CD4-positive, alpha-beta T cell treated with Interleukin-15 for 1 hour (primary cell): ENCODE data around the gene EPB41L4A.
A peak's percentile ranks its signal among the peaks of the same experiment; 100 is the strongest.
"Not testable (repeated sequence)": the region's sequence is repeated elsewhere in the genome, so short reads cannot be mapped to it uniquely, and the experiment has no call there.

ENCODE experiments used
- DNase-seq: peaks from one replicate; pipeline ENCODE4 v3.0.0-alpha.2; 2020

Gene EPB41L4A, protein sequence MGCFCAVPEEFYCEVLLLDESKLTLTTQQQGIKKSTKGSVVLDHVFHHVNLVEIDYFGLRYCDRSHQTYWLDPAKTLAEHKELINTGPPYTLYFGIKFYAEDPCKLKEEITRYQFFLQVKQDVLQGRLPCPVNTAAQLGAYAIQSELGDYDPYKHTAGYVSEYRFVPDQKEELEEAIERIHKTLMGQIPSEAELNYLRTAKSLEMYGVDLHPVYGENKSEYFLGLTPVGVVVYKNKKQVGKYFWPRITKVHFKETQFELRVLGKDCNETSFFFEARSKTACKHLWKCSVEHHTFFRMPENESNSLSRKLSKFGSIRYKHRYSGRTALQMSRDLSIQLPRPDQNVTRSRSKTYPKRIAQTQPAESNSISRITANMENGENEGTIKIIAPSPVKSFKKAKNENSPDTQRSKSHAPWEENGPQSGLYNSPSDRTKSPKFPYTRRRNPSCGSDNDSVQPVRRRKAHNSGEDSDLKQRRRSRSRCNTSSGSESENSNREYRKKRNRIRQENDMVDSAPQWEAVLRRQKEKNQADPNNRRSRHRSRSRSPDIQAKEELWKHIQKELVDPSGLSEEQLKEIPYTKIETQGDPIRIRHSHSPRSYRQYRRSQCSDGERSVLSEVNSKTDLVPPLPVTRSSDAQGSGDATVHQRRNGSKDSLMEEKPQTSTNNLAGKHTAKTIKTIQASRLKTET

GRCh38 chr5:112419164-112419985, at the start of gene EPB41L4A:
EPB41L4A (minus strand) TSS chr5:112419277; CDS start chr5:112419039, 238 bp downstream.
- DNase-seq, result no peak

- no peak for DNase-seq
These were observed 48.4 kb upstream of the EPB41L4A start for GRCh38 chr5:112467485-112467884.

DNA sequence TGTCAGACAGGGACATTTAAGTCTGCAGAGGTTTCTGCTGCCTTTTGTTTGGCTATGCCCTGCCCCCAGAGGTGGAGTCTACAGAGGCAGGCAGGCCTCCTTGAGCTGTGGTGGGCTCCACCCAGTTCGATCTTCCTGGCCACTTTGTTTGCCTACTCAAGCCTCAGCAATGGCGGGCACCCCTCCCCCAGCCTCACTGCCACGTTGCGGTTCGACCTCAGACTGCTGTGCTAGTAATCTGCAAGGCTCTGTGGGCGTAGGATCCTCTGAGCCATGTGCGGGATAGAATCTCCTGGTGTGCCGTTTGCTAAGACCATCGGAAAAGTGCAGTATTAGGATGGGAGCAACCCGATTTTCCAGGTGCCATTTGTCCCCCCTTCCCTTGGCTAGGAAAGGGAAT, 47.2 kb upstream of the EPB41L4A start:
- not testable (repeated sequence) for DNase-seq

GRCh38 chr5:112447187-112447760, 28.2 kb upstream of the EPB41L4A start:
- not testable (repeated sequence) for DNase-seq

- no peak for DNase-seq
These were observed 26.7 kb upstream of the EPB41L4A start for GRCh38 chr5:112445626-112446350.

GRCh38 chr5:112443932-112444331, 24.9 kb upstream of the EPB41L4A start:
- not testable (repeated sequence) for DNase-seq

DNA sequence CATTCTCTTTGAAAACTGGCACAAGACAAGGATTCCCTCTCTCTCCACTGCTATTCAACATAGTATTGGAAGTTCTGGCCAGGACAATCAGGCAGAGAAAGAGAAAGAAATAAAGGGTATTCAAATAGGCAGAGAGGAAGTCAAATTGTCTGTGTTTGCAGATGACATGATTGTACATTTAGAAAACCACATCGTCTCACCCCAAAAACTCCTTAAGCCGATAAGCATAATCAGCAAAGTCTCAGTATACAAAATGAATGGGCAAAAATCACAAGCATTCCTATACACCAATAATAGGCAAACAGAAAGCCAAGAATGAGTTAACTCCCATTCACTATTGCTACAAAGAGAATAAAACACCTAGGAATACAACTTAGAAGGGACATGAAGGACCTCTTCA, 21.0 kb upstream of the EPB41L4A start:
- DNase-seq, result no peak

DNA sequence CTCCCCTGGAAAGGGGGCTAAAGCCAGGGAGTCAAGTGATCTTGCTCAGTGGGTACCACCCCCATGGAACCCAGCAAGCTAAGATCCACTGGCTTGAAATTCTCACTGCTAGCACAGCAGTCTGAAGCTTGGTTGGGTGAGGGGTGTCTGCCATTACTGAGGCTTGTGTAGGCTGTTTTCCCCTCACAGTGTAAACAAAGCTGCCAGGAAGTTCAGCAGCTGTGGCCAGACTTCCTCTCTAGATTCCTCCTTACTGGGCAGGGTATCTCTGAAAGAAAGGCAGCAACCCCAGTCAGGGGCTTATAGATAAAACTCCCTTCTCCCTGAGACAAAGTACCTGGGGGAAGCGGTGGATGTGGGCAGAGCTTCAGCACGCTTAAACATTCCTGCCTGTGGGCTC, 17.1 kb upstream of the EPB41L4A start:
- DNase-seq, result no peak

DNA sequence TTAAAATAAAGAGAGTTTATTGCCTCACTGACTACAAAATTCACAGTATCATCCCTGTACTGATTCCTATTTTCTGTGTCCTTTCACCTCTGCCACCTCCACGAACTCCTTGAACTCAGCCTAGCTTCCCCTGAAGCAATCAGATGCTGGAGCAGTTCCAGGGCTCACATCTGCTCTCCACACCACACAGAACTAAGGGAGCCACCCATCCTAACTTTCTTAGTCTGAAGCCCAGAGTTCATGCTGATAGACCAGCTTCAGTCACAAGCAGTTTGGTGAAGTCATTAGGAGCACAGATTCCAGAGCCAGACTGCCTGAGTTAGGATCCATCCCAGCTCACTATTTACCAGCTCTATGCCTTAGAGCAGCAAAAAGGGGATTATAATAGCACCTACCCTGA, 15.6 kb upstream of the EPB41L4A start:
- DNase-seq, result no peak

GRCh38 chr5:112426202-112426601, 7.1 kb upstream of the EPB41L4A start:
- not testable (repeated sequence) for DNase-seq

DNA sequence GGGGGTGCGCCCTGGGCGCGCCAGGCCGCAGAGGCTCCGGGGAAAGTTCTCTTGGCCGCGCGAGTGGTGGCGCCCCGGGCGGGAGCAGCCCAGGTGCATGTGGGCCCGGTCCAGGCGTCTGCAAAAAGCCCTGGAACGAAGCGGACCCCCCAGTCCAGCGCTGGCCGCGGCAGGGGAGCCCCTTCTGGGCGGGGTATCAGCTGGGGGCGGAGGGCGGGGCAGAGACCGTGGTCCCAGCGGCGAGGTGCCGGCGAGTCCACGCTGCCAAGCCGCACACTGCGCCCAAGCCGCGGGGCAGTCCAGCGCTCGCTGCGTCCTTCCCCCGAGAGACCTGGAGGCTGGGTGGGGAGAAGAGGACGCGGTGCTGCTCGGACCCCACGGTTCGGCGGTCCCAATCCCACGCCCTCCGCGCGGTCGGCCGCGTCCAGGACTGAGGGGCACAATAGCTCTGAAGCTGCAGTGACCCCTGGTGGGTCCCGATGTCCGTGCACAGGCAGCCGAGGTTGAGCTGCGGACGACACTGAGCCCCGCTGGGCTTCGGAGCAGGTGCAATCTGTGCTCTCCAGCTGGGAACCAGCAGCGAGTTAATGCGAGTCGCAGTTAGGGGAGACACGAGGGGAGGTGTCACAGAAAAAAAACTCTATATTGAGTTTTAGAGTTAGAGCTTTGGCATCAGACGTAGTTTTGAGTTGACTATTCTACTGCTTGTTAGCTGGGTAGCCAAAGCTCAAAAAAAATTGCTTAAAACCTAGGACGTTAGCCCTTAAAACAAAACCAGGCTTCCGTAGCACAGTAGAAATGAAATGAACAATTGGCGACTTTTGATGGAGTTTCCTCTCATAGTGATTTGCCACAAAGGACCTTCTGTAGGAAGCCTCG, 1.1 kb upstream of the EPB41L4A start:
- DNase-seq, result peak; percentile 46

DNA sequence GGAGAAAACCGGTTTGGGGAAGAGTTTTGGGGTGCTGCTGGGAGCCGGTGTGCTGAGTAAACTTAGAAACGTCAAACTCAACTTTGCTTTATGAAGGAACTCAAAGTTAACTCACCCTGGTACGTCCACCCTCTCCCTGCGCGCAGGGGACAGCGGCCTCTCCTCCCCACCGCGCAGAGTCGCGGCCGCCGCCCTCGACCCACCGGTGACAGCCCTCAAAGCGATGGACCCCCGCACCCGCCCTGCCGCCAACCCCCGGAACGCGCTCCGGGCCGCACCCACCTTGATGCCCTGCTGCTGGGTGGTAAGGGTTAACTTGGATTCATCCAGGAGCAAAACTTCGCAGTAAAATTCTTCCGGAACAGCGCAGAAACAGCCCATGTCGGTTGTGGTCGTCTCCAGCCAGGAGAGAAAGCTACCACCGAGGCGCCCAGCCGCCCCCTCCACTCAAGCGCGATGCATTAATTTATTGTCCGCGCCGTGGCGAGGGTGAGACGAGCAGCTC, 366 bp downstream of the EPB41L4A start:
- DNase-seq, result no peak

DNA sequence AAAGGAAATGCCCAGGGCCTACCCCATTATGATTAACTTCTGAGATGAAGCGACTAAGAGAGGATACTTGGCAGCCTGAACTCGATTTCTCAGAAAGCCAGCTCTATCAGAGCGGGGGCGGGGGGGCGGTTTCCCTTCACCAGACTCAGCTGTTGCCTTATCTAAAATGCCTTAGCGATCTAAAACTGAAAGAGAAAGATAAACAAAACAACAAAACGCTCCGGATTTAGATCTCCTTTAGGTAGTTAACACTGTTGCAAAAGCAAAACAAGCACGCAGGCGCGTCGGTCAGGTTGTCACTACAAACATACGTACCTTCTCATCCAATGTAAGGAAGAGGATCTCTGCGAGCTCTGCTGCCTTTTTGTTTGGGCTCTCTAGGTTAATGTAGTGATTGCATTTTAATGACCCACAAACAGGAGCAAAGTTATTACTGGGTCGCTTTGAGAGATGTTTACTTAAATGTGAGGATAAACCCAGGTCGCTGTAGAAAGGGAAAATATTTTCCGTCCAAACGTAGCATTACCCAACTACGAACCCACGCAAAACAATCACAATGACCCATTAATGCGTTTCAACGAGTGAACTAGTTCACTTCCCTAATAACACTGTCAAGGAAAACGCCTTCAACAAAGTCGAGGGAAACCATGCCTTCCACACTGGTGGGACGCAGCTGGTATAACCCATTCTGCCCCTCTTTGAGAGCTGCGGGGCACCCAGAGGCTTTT, 982 bp downstream of the EPB41L4A start:
- peak; percentile 24 for DNase-seq

- DNase-seq, result no peak
These were observed 3.5 kb downstream of the EPB41L4A start for GRCh38 chr5:112415552-112415951.

DNA sequence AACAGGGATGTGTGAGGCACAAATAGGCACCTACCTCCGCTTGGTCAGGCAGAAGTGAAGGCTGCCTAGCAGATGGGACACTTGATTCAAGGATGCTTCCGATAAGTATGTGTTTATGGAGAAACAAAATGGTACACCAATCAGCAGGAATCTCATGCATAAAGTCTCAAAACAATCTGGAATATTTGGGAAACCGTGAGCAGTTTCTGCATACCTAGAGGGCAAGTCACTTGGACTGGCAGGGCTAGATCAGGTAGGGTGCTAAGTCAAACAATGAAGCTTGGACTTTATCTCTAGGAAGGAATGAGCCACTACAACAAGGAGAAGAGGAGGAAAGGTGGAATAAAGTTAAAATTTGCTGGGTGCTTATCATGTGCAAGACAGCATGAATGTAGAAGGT, 5.5 kb downstream of the EPB41L4A start:
- no peak for DNase-seq

- DNase-seq, result no peak
These were observed 6.7 kb downstream of the EPB41L4A start for GRCh38 chr5:112412346-112412745.

DNA sequence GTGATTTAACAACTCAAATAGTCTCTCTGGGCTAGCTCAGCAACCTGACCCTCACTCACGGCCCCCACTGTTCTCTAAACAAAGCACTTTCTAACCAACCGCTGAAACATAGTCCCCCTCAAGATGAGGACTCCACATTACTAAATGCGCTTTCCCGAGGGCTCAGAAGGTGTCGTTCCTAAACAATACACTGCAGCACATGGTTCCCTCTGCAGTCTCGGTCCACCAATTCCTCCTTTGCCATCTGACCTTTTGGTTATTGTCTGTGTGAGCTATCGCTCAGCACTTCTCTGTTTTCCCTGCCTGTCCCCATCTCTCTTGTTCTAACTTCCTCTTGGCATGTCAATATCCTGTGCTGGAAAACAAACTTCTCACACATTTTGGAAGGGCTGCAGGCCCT, 7.2 kb downstream of the EPB41L4A start:
- DNase-seq, result no peak

- no peak for DNase-seq
These were observed 11.4 kb downstream of the EPB41L4A start for GRCh38 chr5:112407666-112408065.

DNA sequence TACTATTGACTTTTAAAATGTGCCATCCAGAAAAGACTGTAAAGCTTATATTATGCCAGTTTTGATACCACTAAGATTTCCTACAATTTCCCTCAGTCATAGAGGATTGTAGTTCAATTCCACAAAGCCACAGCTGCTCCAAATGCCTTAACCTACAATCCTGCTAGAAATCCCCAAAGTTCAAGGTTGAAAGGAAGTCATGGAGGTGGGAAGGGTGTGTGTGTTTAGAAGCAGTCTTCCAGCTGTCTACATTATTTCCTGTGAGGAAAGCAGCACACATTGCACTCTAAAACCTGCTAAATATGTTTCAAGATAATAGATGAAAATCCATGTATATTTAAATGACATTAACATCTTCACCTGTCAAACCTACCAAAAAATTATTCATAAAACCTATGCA, 11.8 kb downstream of the EPB41L4A start:
- no peak for DNase-seq

- DNase-seq, result no peak
These were observed 16.0 kb downstream of the EPB41L4A start for GRCh38 chr5:112403069-112403468.
